GM10847 (cell line): ENCODE measurements around the gene ADAMTS13.

Source experiments
- POLR2A ChIP-seq: IDR thresholded peaks from 2 replicates; pipeline ENCODE4 v1.6.1; 2011; ENCODE audit not compliant: insufficient read length; ENCODE audit errors: extremely low read depth

Gene ADAMTS13

GRCh38 chr9:133468374-133468773, 46.2 kb downstream of the ADAMTS13 start:
- TF ChIP-seq POLR2A, result no peak

DNA sequence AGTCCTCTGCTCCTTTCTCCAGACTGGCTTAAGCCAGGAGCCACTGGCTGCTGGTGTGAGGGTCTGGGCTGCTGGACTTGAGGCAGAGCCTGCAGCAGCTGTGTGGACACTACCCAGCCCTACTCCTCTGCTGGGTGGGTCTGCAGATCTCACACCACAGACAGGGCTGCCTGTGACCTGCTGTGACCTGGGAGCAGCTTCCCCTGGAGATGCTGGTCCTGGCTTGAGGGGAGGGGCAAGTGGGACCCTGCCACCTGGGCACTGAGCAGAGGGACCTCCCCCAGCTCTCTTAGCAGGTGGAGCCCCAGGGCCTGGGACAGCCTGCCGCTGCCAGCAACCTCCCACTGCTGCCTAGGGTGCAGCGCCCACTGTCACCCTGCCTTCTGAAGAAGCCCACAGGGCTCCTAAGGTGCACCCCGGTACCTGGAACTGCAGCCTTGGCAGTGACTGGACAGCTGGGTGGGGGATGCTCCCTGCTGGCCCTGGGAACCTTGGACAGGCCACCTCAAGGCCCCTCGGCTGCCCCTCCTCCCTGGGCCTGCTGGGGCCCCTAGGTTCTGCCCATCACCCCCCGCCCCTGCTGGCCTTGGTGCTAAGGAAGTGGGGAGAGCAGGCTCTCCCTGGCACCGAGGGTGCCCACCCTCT, 46.7 kb downstream of the ADAMTS13 start:
- no peak for TF ChIP-seq POLR2A

DNA sequence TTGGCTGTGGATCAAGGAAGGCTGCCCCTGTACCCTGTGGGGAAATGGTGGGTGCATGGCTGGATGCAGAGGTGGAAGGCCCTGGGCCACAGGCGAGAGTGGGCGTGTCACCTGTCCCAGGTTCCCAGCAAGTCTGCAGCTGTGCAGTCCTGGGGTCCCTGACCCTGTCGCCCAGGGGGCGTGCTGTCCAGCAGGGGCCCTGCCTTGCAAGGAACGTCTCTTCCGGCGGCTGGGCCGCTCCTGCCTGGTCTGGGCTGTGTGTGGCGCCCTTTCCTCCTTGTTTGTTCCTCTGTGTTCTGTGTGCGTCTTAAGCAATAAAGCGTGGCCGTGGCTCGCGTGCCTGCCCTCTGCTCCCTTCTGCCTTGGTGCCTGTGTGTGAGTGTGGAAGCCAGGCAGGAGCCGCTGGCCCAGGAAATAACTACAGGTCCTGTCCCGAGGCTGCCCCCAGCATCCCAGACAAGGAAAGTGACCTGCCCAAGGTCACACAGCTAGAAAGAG, 48.3 kb downstream of the ADAMTS13 start:
- TF ChIP-seq POLR2A, result peak; percentile 4

DNA sequence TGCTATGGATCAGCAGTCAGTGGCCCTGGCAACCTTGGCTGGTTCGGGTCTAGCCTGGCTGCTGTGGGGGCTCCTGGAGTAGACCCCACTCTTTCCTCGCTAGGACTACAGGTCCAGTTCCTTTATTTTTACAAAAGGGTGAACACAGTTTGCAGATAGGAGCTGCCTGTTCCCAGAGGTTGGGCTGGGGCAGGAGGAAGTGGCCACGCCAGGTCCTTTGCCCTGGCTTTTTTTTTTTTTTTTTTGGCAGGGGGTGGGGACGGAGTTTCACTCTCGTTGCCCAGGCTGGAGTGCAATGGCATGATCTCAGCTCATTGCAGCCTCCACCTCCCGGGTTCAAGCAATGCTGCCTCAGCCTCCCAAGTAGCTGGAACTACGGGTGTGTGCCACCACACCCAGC, 48.8 kb downstream of the ADAMTS13 start:
- peak; percentile 0 for TF ChIP-seq POLR2A

GRCh38 chr9:133471551-133472276, 49.5 kb downstream of the ADAMTS13 start:
- no peak for TF ChIP-seq POLR2A

DNA sequence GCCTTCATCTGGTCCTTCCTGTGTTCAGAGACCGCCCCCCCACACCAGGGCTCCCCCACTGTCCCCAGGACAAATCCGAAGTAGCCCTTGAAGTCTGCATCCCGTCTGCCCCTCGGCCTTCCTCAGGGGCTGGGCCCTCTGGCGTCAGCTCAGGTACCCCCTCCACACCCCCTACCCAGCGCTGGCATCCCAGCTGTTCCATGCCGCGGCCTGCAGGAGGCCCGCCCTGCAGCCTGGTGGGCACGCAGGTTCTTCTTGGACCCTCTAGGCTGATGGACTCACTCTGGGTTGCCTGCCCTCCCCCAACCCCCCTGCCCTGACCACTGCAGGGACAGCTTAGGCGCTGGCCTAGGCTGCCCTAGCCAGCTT, 50.1 kb downstream of the ADAMTS13 start:
- TF ChIP-seq POLR2A, result no peak

GRCh38 chr9:133472753-133473378, 50.7 kb downstream of the ADAMTS13 start:
- TF ChIP-seq POLR2A, result no peak

DNA sequence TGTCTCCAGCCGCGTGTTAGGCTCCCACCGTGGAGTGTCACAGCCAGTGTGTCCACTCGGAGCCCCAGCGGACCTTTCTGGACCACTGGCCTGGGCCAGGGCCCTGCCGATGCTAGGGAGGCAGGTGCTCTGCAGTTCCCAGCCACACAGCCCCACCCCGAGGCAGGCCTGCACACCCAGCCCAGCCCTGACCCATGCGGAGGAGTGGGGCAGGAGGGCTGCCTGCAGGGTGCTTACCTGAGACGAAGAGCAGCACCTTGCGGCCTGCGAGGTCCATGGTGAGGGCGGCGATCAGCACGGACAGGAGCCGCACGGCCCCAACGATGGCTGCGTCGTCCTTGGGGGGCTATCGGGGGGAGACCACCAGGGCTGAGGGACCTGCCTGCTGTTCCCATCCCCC, 51.6 kb downstream of the ADAMTS13 start:
- no peak for TF ChIP-seq POLR2A

GRCh38 chr9:133474215-133474614, 52.0 kb downstream of the ADAMTS13 start:
- TF ChIP-seq POLR2A, result no peak

DNA sequence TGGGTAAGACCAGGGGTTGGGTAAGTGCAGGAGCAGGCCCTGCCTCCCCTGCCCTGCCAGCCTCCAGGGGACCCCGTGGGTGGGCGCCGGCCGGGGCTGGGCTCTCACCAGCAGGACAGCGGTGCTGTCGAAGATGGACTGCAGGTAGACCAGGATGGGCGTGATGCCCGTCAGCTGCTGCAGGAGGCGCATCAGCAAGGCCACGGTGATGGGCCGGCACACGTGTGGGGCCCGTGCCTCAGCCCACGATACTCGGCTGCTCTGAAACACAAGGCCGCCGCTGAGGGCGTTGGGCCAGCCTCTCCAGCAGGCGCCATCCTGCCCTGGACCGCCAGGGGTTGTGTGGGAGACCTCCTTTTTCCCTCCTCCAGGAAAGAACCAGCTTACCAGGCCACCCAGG, 52.7 kb downstream of the ADAMTS13 start:
- no peak for TF ChIP-seq POLR2A

DNA sequence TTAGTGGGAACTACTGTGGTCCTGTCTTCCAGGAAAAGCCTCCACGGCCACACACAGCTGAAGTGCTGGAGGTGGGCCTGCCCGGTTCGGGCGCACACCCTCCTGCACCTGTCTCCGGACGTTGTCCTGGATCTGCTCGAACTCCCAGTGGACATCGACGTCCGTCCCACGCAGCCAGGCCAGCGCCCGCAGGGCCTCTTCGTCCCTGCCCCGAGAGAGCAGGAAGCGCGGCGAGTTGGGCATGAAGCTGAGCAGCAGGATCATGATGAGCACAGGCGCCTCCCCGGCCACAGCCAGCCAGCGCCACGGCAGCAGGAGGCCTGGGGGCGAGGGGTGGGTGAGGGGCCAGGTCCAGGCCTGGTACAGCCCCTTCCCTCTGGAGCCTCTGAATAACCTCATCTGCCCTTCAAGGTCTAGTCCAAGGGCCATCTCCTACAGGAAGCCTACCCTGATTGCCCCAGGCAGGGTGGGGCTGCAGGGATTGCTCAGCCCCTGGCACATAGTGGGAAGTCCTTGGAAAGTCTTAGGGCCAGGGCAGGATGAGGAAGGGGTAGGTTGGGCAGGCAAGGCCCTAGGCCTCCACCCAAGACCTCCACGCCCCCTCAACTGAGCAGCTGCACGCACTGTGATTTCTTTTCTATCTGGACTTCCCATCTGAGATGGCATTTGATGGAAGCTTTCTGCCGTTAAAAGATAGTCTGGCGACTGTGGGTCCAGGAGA, 53.3 kb downstream of the ADAMTS13 start:
- TF ChIP-seq POLR2A, result no peak

GRCh38 chr9:133476036-133476931, 54.1 kb downstream of the ADAMTS13 start:
- TF ChIP-seq POLR2A, result no peak

DNA sequence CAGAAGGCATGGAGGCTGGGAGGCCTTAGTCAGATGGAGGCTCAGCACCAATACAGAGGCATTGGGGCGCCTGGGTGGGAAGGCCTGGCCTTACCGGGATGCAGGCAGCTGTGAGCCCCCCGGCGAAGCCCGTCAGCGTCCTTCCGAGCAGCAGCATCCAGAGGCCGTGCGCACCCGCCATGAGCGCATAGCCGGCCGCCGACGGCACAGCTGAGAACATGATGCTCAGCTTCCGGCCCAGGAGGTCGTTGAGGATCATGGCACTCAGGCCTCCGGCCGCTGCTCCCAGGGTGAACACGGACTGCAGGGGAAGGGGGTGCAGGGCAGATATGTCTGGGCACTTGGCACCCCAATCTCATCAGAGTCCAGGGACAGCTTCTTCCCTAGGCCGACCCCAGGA, 54.8 kb downstream of the ADAMTS13 start:
- no peak for TF ChIP-seq POLR2A

- TF ChIP-seq POLR2A, result no peak
These were observed 55.3 kb downstream of the ADAMTS13 start for GRCh38 chr9:133477461-133477860.
